Measurements from ENCODE around the gene C11orf98. TPM values are rescaled to one million over a fixed set of nuclear protein-coding genes. Genes with fewer than 3 reads are reported as not detected.

C11orf98 gene
- total and polyA plus RNA-seq, 2 donors (not counting 3 experiments of a cell fraction or from before 2014, with no cell fraction given), result 39.5 to 61.0 TPM

- H3K9me3 ChIP-seq (replicated peaks; ENCODE audit: control insufficient read depth, insufficient read depth, low read length), result no peaks in the 10 kb centered on the region
- peaks cover 11 to 25% of the 10 kb centered on the region in 2 experiments for H3K36me3 ChIP-seq (ENCODE audit: control insufficient read depth in 2 of 2, extremely low read depth in 1 of 2, insufficient read depth in 2 of 2, low read length in 2 of 2)
- peaks cover 43% of the 10 kb centered on the region for H3K79me2 ChIP-seq (ENCODE audit: control insufficient read depth, insufficient read depth, low read length)
- ChIA-PET CTCF (interaction anchor here (1.7 to 1.9 kb wide), 2 partner anchors 45 to 58 kb away, joined by 4 read pairs; partner anchors contain the start of gene TUT1), POLR2A (interaction anchor here (1.2 to 2.5 kb wide), 2 partner anchors 16 to 192 kb away, joined by 4 to 13 read pairs; partner anchors contain the start of genes C11orf98 and CSKMT)
- no peaks in the 10 kb centered on the region for H3K9me1 ChIP-seq (replicated peaks; ENCODE audit: control insufficient read depth, extremely low read depth, insufficient read depth, low read length)
- H3K27ac ChIP-seq (ENCODE audit: insufficient read depth, low read depth, low read length), result no peak overlapping the region
- H3K27me3 ChIP-seq (ENCODE audit: control insufficient read depth in 2 of 2, insufficient read depth in 2 of 2, low read length in 2 of 2), result no peaks in the 10 kb centered on the region
- no peaks in the 10 kb centered on the region for H4K20me1 ChIP-seq (replicated peaks; ENCODE audit: control insufficient read depth, extremely low read depth, insufficient read depth, low read length)
- H2AFZ ChIP-seq (ENCODE audit: low read depth, low read length), result no peak overlapping the region
- no peak overlapping the region for H3K4me3 ChIP-seq (replicated peaks in 1 of 3; ENCODE audit: insufficient read depth in 1 of 3, low read depth in 1 of 3, low read length in 3 of 3)
- TF ChIP-seq MYC (IDR thresholded peaks at IDR 0.05; ENCODE audit: low read depth, low read length), result no peak
- TF ChIP-seq CTCF (IDR thresholded peaks at IDR 0.05; ENCODE audit: extremely low read depth in 1 of 2, insufficient read depth in 1 of 2, low read depth in 1 of 2, low read length in 2 of 2), result no peak
- TF ChIP-seq JUN (IDR thresholded peaks at IDR 0.05; ENCODE audit: borderline replicate concordance, insufficient read depth, insufficient read length, low read depth), result no peak
- no peak for TF ChIP-seq GATA2 (IDR thresholded peaks at IDR 0.05; ENCODE audit: insufficient read depth, insufficient read length, low read depth, low read length)
- TF ChIP-seq, protein P1, sequence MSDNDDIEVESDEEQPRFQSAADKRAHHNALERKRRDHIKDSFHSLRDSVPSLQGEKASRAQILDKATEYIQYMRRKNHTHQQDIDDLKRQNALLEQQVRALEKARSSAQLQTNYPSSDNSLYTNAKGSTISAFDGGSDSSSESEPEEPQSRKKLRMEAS (IDR thresholded peaks at IDR 0.05; ENCODE audit: insufficient read depth, insufficient read length), result no peak
- intact Hi-C loops (cut with micrococcal nuclease), result no loop called here
- dilution Hi-C loops (cut with MboI; ENCODE audit: extremely low pct_ligation_motif_present, low sequenced_read_pairs), result no loop called here
- no TSS peak for BruUV-seq (replicated peaks)
- no peak overlapping the region for H3K4me2 ChIP-seq (ENCODE audit: insufficient read depth, low read length)
- no peak overlapping the region for H3K9ac ChIP-seq (replicated peaks; ENCODE audit: extremely low read depth, insufficient read depth, low read length)
- FAIRE-seq (no peak), DNase-seq (ENCODE audit: low read depth, low spot score) (no peak)
- peaks cover 13% of the 10 kb centered on the region for H3K4me1 ChIP-seq (ENCODE audit: control insufficient read depth, extremely low read depth, insufficient read depth, low read length)
These were observed 16.0 kb downstream of the C11orf98 start for GRCh38 chr11:62648967-62649364.

Data from endothelial cell of umbilical vein (primary cell).